GM23248 (cell line): ENCODE results near the gene CAMTA1. TPM values are rescaled to one million over a fixed set of nuclear protein-coding genes. Genes with fewer than 3 reads are reported as not detected.

Experiments used
- DNase-seq: peaks from one replicate; pipeline ENCODE4 v3.0.0-alpha.2; 2015
- H2AFZ ChIP-seq: fragments of 200-600 bp; sonication (generic); 2 replicates; pipeline ENCODE4 v1.6.1; 2016; ENCODE audit warnings: antibody characterized with exemption
- H3F3A ChIP-seq: fragments of 200-600 bp; sonication (generic); 2 replicates; pipeline ENCODE4 v1.6.1; 2016; ENCODE audit warnings: mild to moderate bottlenecking, antibody characterized with exemption, mixed run types; ENCODE audit not compliant: insufficient read depth
- H3K27ac ChIP-seq: fragments of 200-600 bp; sonication (generic); 2 replicates; pipeline ENCODE4 v1.5.1; 2016; ENCODE audit warnings: mild to moderate bottlenecking
- H3K27me3 ChIP-seq: fragments of 200-600 bp; sonication (generic); replicated peaks from 2 replicates; pipeline ENCODE4 v1.6.1; 2016; ENCODE audit warnings: mild to moderate bottlenecking; ENCODE audit not compliant: insufficient read depth
- H3K36me3 ChIP-seq: fragments of 200-600 bp; sonication (generic); 2 replicates; pipeline ENCODE4 v1.6.1; 2016; ENCODE audit warnings: low read depth, mild to moderate bottlenecking
- H3K4me1 ChIP-seq: fragments of 200-600 bp; sonication (generic); 2 replicates; pipeline ENCODE4 v1.6.1; 2016; ENCODE audit warnings: mild to moderate bottlenecking; ENCODE audit not compliant: insufficient read depth
- H3K4me2 ChIP-seq: fragments of 200-600 bp; sonication (generic); one replicate; pipeline ENCODE4 v1.6.1; 2016; ENCODE audit warnings: mild to moderate bottlenecking; ENCODE audit not compliant: unreplicated experiment
- H3K4me3 ChIP-seq: fragments of 200-600 bp; sonication (generic); 2 replicates; pipeline ENCODE4 v1.5.1; 2016; ENCODE audit warnings: mild to moderate bottlenecking
- H3K79me2 ChIP-seq: fragments of 200-600 bp; sonication (generic); 2 replicates; pipeline ENCODE4 v1.6.1; 2016; ENCODE audit warnings: mild to moderate bottlenecking; ENCODE audit not compliant: insufficient read depth
- H3K9ac ChIP-seq: fragments of 200-600 bp; sonication (generic); 2 replicates; pipeline ENCODE4 v1.6.1; 2016; ENCODE audit warnings: mild to moderate bottlenecking
- H3K9me2 ChIP-seq: fragments of 200-600 bp; sonication (generic); 2 replicates; pipeline ENCODE4 v1.6.1; 2016; ENCODE audit warnings: mixed run types, mild to moderate bottlenecking, moderate library complexity; ENCODE audit not compliant: insufficient read depth
- H3K9me3 ChIP-seq: fragments of 200-600 bp; sonication (generic); one replicate; pipeline ENCODE4 v1.6.1; 2017; ENCODE audit warnings: low read depth
- H4K20me1 ChIP-seq: fragments of 200-600 bp; sonication (generic); 2 replicates; pipeline ENCODE4 v1.6.0; 2016; ENCODE audit not compliant: insufficient read depth
- EZH2 ChIP-seq: fragments of 200-600 bp; sonication (generic); IDR thresholded peaks from 2 replicates; pipeline ENCODE4 v1.6.1; 2018; ENCODE audit warnings: antibody characterized with exemption, mild to moderate bottlenecking; ENCODE audit not compliant: insufficient read depth, poor library complexity, severe bottlenecking
- EZH2phosphoT487 ChIP-seq: fragments of 200-600 bp; sonication (generic); IDR thresholded peaks from 2 replicates; pipeline ENCODE4 v1.6.1; 2018; ENCODE audit warnings: antibody characterized with exemption, moderate library complexity, mild to moderate bottlenecking, low read depth; ENCODE audit not compliant: insufficient read depth
- WGBS, 2 experiments: methylation state at CpG; one replicate each; pipeline ENCODE4 v1.1.6; 2015 to 2017; ENCODE audit warnings: low lambda C conversion rate in 2 of 2, low coverage in 1 of 2; ENCODE audit errors: missing lambda C conversion rate in 2 of 2; 5-methylcytosine and 5-hydroxymethylcytosine counted together
- in situ Hi-C: fragments of 300-500 bp; cut with MboI; formaldehyde crosslinking; loops from 2 replicates; pipeline ENCODE4 v1.15.0; 2020
- polyA plus RNA-seq: library from polyadenylated mRNA; unstranded; fragments of >200 nt; fragmentation: Nextera tagmentation; extraction: Ambion mirVana; gene quantifications from 2 replicates; pipeline ENCODE4 v1.2.1, GENCODE V29; 2016
- total RNA-seq: library from RNA; depleted of rRNA; stranded (reverse); fragments of >200 nt; shearing (Covaris generic); gene quantifications from 2 replicates; pipeline ENCODE4 v1.2.3, GENCODE V29; 2014

Gene CAMTA1
- total and polyA plus RNA-seq, 2 experiments from 2014 or later = 50.1 to 165 TPM

DNA sequence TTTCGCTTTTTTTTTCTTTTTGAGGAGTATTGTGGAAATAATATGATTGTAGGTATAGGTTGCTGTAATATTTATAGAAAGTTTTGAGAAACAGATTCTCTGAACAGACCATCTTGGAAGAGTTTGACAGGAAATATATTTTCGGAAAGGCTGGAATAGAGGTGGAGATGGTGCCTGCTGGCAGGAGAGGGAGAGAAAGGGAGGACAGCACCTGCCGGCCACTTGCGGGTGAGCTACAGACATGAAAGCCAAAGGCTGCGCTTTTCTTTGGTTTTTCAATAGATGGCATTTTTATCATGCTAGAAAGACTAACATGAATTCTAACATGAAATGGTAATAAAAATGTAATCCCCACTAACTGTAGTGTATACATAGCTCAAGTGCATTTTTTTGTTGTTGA lies 82.1 kb downstream of the CAMTA1 start:
- Histone ChIP-seq H3K9me2 (no peaks in the 10 kb centered on the region), H3K79me2 (peaks cover 92% of the 10 kb centered on the region), H2AFZ (no peak overlapping the region), H3K27me3 (no peaks in the 10 kb centered on the region), H3K9me3 (no peaks in the 10 kb centered on the region), H3F3A (0 out of 2 replicates have a peak, but pooled peaks cover 9% of the 10 kb centered on the region), H3K27ac (no peak overlapping the region), H3K4me2 (no peak overlapping the region), H3K4me1 (peaks cover 21% of the 10 kb centered on the region), H3K9ac (no peak overlapping the region), H4K20me1 (no peaks in the 10 kb centered on the region), H3K36me3 (no peaks in the 10 kb centered on the region), H3K4me3 (no peak overlapping the region)
- no peak for DNase-seq
- 89 to 90% methylated on average over 5 of the region's 5 CpGs for WGBS, 2 experiments
- TF ChIP-seq EZH2phosphoT487 (no peak), EZH2 (no peak)
- in situ Hi-C loops = no loop called here

DNA sequence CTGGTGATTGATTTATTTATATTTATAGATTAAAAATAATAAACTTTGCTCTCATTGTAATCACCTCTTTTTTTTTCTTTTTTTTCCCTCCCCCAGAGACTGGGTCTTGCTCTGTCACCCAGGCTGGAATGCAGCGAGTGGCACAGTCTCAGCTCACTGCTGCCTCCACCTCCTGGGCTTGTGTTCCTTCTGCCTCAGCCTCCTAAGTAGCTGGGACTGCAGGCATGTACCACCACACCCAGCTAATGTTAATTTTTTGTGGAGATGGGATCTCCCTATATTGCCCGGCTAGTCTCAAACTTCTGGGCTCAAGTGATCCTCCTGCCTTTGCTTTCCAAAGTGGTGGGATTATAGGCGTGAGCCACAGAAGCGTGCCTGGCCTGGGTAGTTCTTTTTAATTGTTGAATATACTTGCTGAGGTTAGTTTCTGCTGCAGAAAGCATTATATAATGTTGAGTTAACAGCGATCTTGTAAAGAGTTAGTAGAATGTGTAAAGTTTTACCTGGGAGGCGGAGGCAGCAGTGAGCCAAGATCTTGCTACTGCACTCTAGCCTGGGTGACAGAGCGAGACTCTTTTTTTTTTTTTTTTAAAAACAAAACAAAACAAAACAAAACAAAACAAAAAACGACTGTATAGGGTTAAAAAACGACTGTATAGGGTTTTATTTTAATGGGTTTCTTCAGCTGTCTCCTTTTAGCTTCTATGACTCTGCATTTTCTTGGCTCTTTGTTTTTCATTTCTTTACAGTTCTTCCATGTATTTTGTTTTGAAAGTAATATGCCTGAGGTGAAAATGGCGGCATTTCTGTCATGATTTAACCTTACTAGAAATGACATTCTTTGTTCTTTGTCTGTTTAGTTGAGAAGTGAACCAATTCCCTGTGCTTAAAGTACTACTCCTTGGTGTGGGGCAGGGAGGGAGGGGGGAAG lies 82.7 kb downstream of the CAMTA1 start:
- no peak overlapping the region for H3K9ac ChIP-seq
- H3K27me3 ChIP-seq = no peaks in the 10 kb centered on the region
- in situ Hi-C loops = no loop called here
- H3K4me1 ChIP-seq = peaks cover 21% of the 10 kb centered on the region
- WGBS, 2 experiments = 82 to 83% methylated on average over 10 of the region's 10 CpGs
- no peak for DNase-seq
- no peak overlapping the region for H3K4me3 ChIP-seq
- H3K36me3 ChIP-seq = no peaks in the 10 kb centered on the region
- no peaks in the 10 kb centered on the region for H4K20me1 ChIP-seq
- H3K9me3 ChIP-seq = no peaks in the 10 kb centered on the region
- H3K4me2 ChIP-seq = no peak overlapping the region
- no peak overlapping the region for H2AFZ ChIP-seq
- H3K9me2 ChIP-seq = no peaks in the 10 kb centered on the region; the same call in 1 of the 2 replicates
- no peak for TF ChIP-seq EZH2
- no peak for TF ChIP-seq EZH2phosphoT487
- H3K79me2 ChIP-seq = peaks cover 85% of the 10 kb centered on the region
- H3K27ac ChIP-seq = no peak overlapping the region
- 0 out of 2 replicates have a peak, but pooled peaks cover 9% of the 10 kb centered on the region for H3F3A ChIP-seq

DNA sequence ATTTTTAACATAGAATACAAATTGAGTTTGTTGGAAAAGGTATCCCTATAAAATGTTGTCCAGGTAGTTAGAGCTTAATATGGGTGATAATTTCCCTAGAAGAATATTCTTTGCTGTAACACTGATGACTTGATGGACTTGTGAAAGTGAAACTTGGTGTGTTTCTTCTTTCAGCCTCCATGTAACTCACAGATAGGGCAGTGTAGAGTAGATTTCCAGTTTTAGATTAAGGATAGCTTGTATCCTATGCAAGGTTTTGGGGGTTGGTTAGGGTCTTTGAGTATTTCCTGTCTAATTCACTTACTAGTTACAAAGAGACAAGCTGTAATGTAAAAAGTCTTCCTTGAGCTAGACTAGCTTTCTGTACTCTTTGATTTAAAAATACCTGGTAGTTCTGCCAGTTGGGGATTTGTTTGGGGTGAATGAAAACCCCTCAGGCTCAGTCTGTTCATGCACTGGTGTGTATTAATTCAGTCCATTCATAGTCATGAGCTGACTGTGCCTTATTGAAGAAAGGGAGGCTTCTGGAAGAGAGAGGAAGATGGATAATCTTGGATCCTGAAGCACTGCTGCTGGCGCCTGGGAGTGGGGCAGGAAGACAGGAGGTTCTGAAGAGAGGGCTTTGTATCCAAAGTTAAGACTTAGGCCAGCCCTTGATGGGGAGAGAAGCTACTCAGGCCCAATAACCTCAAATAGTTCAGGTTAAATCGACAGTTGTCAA lies 83.6 kb downstream of the CAMTA1 start:
- no peak for DNase-seq

DNA sequence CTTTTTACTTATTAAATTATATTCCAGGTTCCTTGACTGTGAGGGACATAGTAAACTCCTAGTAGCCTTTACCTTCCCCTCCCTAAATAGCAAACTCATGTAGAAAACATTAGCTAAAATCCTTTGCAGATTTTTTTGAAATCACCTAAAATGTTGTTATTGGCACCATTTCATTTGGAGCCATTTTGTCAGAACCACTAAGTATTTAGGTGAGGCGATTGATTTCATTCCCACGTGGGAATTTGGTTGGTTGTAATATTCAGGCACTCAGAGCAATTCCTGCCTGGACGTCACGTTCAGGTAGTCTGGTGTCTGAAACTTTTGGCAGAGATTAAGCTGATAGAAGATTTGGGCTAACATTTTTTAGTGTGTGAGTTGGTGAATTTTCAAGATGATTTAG lies 84.3 kb downstream of the CAMTA1 start:
- 0 out of 2 replicates have a peak, but pooled peaks cover 9% of the 10 kb centered on the region for H3F3A ChIP-seq

More for the DNA sequence above, 83.6 kb downstream of the CAMTA1 start:
- Histone ChIP-seq H3K4me3 (no peak overlapping the region), H3K36me3 (no peaks in the 10 kb centered on the region), H3K79me2 (peaks cover 77% of the 10 kb centered on the region), H3K27ac (no peak overlapping the region), H3K4me1 (peaks cover 21% of the 10 kb centered on the region), H4K20me1 (no peaks in the 10 kb centered on the region), H3F3A (0 out of 2 replicates have a peak, but pooled peaks cover 9% of the 10 kb centered on the region), H3K27me3 (no peaks in the 10 kb centered on the region), H3K4me2 (no peak overlapping the region), H2AFZ (no peak overlapping the region), H3K9me3 (no peaks in the 10 kb centered on the region), H3K9me2 (no peaks in the 10 kb centered on the region; the same call in 1 of the 2 replicates), H3K9ac (no peak overlapping the region)
- TF ChIP-seq EZH2 (no peak), EZH2phosphoT487 (no peak)
- 96 to 98% methylated on average over 2 of the region's 2 CpGs for WGBS, 2 experiments
- in situ Hi-C loops = no loop called here

More for the DNA sequence above, 84.3 kb downstream of the CAMTA1 start:
- no peak for DNase-seq
- 90 to 97% methylated on average over 4 of the region's 4 CpGs for WGBS, 2 experiments
- Histone ChIP-seq H3K79me2 (peaks cover 70% of the 10 kb centered on the region), H3K27ac (peak overlapping the region; percentile 9; the same call in 1 of the 2 replicates), H3K9ac (no peak overlapping the region), H3K9me3 (no peaks in the 10 kb centered on the region), H3K36me3 (no peaks in the 10 kb centered on the region), H3K9me2 (no peaks in the 10 kb centered on the region; the same call in 1 of the 2 replicates), H2AFZ (no peak overlapping the region), H3K27me3 (no peaks in the 10 kb centered on the region), H3K4me1 (peaks cover 21% of the 10 kb centered on the region), H3K4me3 (no peak overlapping the region), H3K4me2 (no peak overlapping the region), H4K20me1 (no peaks in the 10 kb centered on the region)
- TF ChIP-seq EZH2 (no peak), EZH2phosphoT487 (no peak)
- in situ Hi-C loops = no loop called here
